H1 (cell line): ENCODE measurements around the gene BGN. TPM values are rescaled to one million over a fixed set of nuclear protein-coding genes. Genes with fewer than 3 reads are reported as not detected.

Source experiments
- CTCF ChIA-PET: fragments of 300-600 bp; sonication (Branson Sonifier 250); formaldehyde crosslinking; loops from one replicate; lab custom pipeline; 2021; ENCODE audit not compliant: partially characterized antibody; lab: Charles Lee
- POLR2A ChIA-PET: fragments of 300-600 bp; sonication (Branson Sonifier 250); formaldehyde crosslinking; loops from one replicate; lab custom pipeline; 2021; ENCODE audit warnings: inconsistent platforms; ENCODE audit not compliant: partially characterized antibody; lab: Charles Lee
- DNase-seq, 2 experiments: peaks; one replicate each; pipeline versions ENCODE4 v3.0.0 to v3.0.0-alpha.2; 2010 to 2022; ENCODE audit warnings: low spot score in 2 of 2, low read depth in 1 of 2, mixed read lengths in 1 of 2
- FAIRE-seq: peaks from 2 replicates; lab custom pipeline; 2011; peaks lifted over from hg19 to GRCh38; lab: Jason Lieb, UNC
- H2AFZ ChIP-seq: 2 replicates; pipeline ENCODE4 v1.8.1; 2012; ENCODE audit warnings: low read length, inconsistent platforms
- H2AK5ac ChIP-seq: 2 replicates; pipeline ENCODE4 v1.6.1; 2013; ENCODE audit warnings: low read depth, low read length
- H2BK120ac ChIP-seq: replicated peaks from 2 replicates; pipeline ENCODE3; 2013; ENCODE audit warnings: low read depth, low read length, inconsistent platforms
- H2BK12ac ChIP-seq: 2 replicates; pipeline ENCODE4 v1.6.1; 2013; ENCODE audit warnings: low read depth, low read length
- H2BK15ac ChIP-seq: 2 replicates; pipeline ENCODE4 v1.6.1; 2013; ENCODE audit warnings: low read length
- H2BK20ac ChIP-seq: 2 replicates; pipeline ENCODE4 v1.6.1; 2013; ENCODE audit warnings: low read length
- H2BK5ac ChIP-seq: 2 replicates; pipeline ENCODE4 v1.6.1; 2013; ENCODE audit warnings: low read depth, low read length
- H3K14ac ChIP-seq: 2 replicates; pipeline ENCODE4 v1.6.1; 2013; ENCODE audit warnings: inconsistent platforms; ENCODE audit not compliant: insufficient read length
- H3K18ac ChIP-seq: 2 replicates; pipeline ENCODE4 v1.6.1; 2013; ENCODE audit warnings: low read length; ENCODE audit errors: extremely low read depth
- H3K23ac ChIP-seq: 2 replicates; pipeline ENCODE4 v1.6.1; 2013; ENCODE audit warnings: inconsistent platforms; ENCODE audit not compliant: insufficient read length
- H3K23me2 ChIP-seq: 2 replicates; pipeline ENCODE4 v1.6.1; 2013; ENCODE audit warnings: low read depth, low read length
- H3K27ac ChIP-seq: 2 replicates; pipeline ENCODE4 v1.6.1; 2011; ENCODE audit warnings: low read depth, low read length, inconsistent platforms
- H3K27me3 ChIP-seq, 4 experiments: replicated peaks in 1 of 4; 1 replicate in 1 of 4; 2 replicates in 3 of 4; pipeline versions ENCODE4 v1.6.1 to v1.8.1; 2011 to 2013; ENCODE audit warnings: low read length in 3 of 4, mild to moderate bottlenecking in 3 of 4, inconsistent platforms in 2 of 4, mixed read lengths in 2 of 4, moderate library complexity in 1 of 4; ENCODE audit not compliant: control insufficient read depth in 3 of 4, insufficient read depth in 3 of 4; ENCODE audit errors: extremely low read depth in 1 of 4
- H3K36me3 ChIP-seq, 4 experiments: 2 replicates each; pipeline versions ENCODE4 v1.6.1 to v1.8.1; 2011 to 2013; ENCODE audit warnings: mild to moderate bottlenecking in 4 of 4, low read length in 3 of 4, moderate library complexity in 2 of 4, control low read depth in 1 of 4, inconsistent platforms in 1 of 4; ENCODE audit not compliant: insufficient read depth in 4 of 4, control insufficient read depth in 2 of 4
- H3K4ac ChIP-seq: replicated peaks from 2 replicates; pipeline ENCODE3; 2013; ENCODE audit warnings: low read length, low read depth, mixed read lengths, inconsistent platforms; ENCODE audit not compliant: insufficient read length
- H3K4me1 ChIP-seq, 4 experiments: replicated peaks in 1 of 4; 1 replicate in 1 of 4; 2 replicates in 3 of 4; pipeline versions ENCODE4 v1.6.1 to v1.8.1; 2011 to 2013; ENCODE audit warnings: low read length in 3 of 4, inconsistent platforms in 2 of 4, mixed read lengths in 1 of 4; ENCODE audit not compliant: insufficient read depth in 4 of 4, control insufficient read depth in 3 of 4
- H3K4me2 ChIP-seq, 2 experiments: 2 replicates each; pipeline versions ENCODE4 v1.6.1 to v1.8.1; 2011 to 2013; ENCODE audit warnings: low read depth in 2 of 2, low read length in 2 of 2, control low read depth in 1 of 2, inconsistent platforms in 1 of 2, mild to moderate bottlenecking in 1 of 2; ENCODE audit not compliant: insufficient read depth in 1 of 2
- H3K4me3 ChIP-seq, 4 experiments: fragments of 200-600, 300-600 bp in 1 of 4; sonication (generic), shearing (Covaris generic), sonication (Bioruptor Twin) in 1 of 4; 2 replicates each; pipeline versions ENCODE4 v1.5.1 to v1.8.1; 2011 to 2016; ENCODE audit warnings: low read length in 4 of 4, low read depth in 3 of 4, control low read depth in 2 of 4, inconsistent platforms in 2 of 4, mild to moderate bottlenecking in 2 of 4, mixed read lengths in 1 of 4, moderate library complexity in 1 of 4; ENCODE audit not compliant: insufficient read depth in 2 of 4; ENCODE audit errors: extremely low read depth in 1 of 4
- H3K56ac ChIP-seq: replicated peaks from 2 replicates; pipeline ENCODE3; 2013; ENCODE audit warnings: low read depth, mild to moderate bottlenecking, mixed read lengths, low read length, inconsistent platforms; ENCODE audit not compliant: insufficient read length
- H3K79me1 ChIP-seq: 2 replicates; pipeline ENCODE4 v1.6.1; 2013; ENCODE audit warnings: low read depth, low read length, control low read depth
- H3K79me2 ChIP-seq, 2 experiments: 2 replicates each; pipeline versions ENCODE4 v1.6.1 to v1.8.1; 2012 to 2013; ENCODE audit warnings: low read length in 2 of 2, mild to moderate bottlenecking in 2 of 2, inconsistent platforms in 1 of 2; ENCODE audit not compliant: insufficient read depth in 2 of 2, control insufficient read depth in 1 of 2
- H3K9ac ChIP-seq, 4 experiments: replicated peaks in 1 of 4; 1 replicate in 1 of 4; 2 replicates in 3 of 4; pipeline versions ENCODE4 v1.6.1 to v1.8.1; 2011 to 2013; ENCODE audit warnings: low read depth in 3 of 4, low read length in 3 of 4, control low read depth in 2 of 4, mild to moderate bottlenecking in 2 of 4, moderate library complexity in 2 of 4, inconsistent platforms in 1 of 4; ENCODE audit errors: extremely low read depth in 1 of 4
- H3K9me3 ChIP-seq, 2 experiments: 2 replicates each; pipeline versions ENCODE4 v1.6.1 to v1.8.1; 2012 to 2013; ENCODE audit warnings: mild to moderate bottlenecking in 2 of 2, moderate library complexity in 2 of 2, control low read depth in 1 of 2, inconsistent platforms in 1 of 2, low read depth in 1 of 2, low read length in 1 of 2, mixed read lengths in 1 of 2; ENCODE audit not compliant: insufficient read depth in 2 of 2
- H4K20me1 ChIP-seq, 2 experiments: replicated peaks in 1 of 2; 2 replicates each; pipeline versions ENCODE3 to v1.8.1; 2011 to 2013; ENCODE audit warnings: inconsistent platforms in 2 of 2, low read length in 2 of 2, mild to moderate bottlenecking in 1 of 2; ENCODE audit not compliant: insufficient read depth in 2 of 2, control insufficient read depth in 1 of 2
- H4K5ac ChIP-seq: 2 replicates; pipeline ENCODE4 v1.6.1; 2013; ENCODE audit warnings: low read length, low read depth, mixed read lengths, inconsistent platforms; ENCODE audit not compliant: insufficient read length
- H4K8ac ChIP-seq: 2 replicates; pipeline ENCODE4 v1.8.0; 2013; ENCODE audit warnings: mild to moderate bottlenecking, moderate library complexity, low read length, inconsistent platforms; ENCODE audit not compliant: insufficient read depth; ENCODE audit errors: extremely low read depth
- H4K91ac ChIP-seq: replicated peaks from 2 replicates; pipeline ENCODE3; 2013; ENCODE audit warnings: low read length, mixed read lengths, inconsistent platforms; ENCODE audit not compliant: insufficient read length
- JUN ChIP-seq: IDR thresholded peaks from 2 replicates; pipeline ENCODE4 v1.6.1; 2011; ENCODE audit warnings: low read depth, mild to moderate bottlenecking, improper control_type of control experiment, low read length
- RBBP5 ChIP-seq: IDR thresholded peaks from 2 replicates; pipeline ENCODE4 v1.7.1; 2012; ENCODE audit warnings: low read depth, mild to moderate bottlenecking, inconsistent platforms, low read length, moderate library complexity, borderline replicate concordance
- SAP30 ChIP-seq: fragments of 300-600 bp; sonication (generic); IDR thresholded peaks from 2 replicates; pipeline ENCODE4 v1.7.1; 2012; ENCODE audit warnings: low read length, moderate library complexity, mild to moderate bottlenecking, inconsistent platforms; ENCODE audit not compliant: insufficient read depth, insufficient replicate concordance
- SIX5 ChIP-seq: IDR thresholded peaks from 2 replicates; pipeline ENCODE4 v1.6.1; 2011; ENCODE audit warnings: mild to moderate bottlenecking, low read depth, low read length
- TAF1 ChIP-seq: IDR thresholded peaks from 2 replicates; pipeline ENCODE4 v1.6.1; 2011; ENCODE audit warnings: mild to moderate bottlenecking, low read depth, low read length
- ZNF274 ChIP-seq: IDR thresholded peaks from 2 replicates; pipeline ENCODE4 v1.7.0; 2012; ENCODE audit warnings: low read length, borderline replicate concordance; ENCODE audit errors: extremely low read depth
- WGBS, 2 experiments: shearing (Covaris generic) in 1 of 2; methylation state at CpG; one replicate each; pipeline versions ENCODE4 v1.1.6 to v1.1.7; 2013 to 2015; ENCODE audit warnings: low lambda C conversion rate in 2 of 2, mixed read lengths in 2 of 2, inconsistent platforms in 1 of 2, low coverage in 1 of 2, missing lambda C conversion rate in 1 of 2; ENCODE audit not compliant: insufficient replicate concordance in 2 of 2, insufficient coverage in 1 of 2, insufficient read length in 1 of 2; ENCODE audit errors: extremely low coverage in 1 of 2, missing lambda C conversion rate in 1 of 2; 5-methylcytosine and 5-hydroxymethylcytosine counted together
- polyA plus RNA-seq, 7 experiments: library from polyadenylated mRNA; depleted of rRNA in 3 of 7; stranded (reverse) in 5 of 7; unstranded in 2 of 7; fragments of >200 nt in 5 of 7; fragments of 200-250 nt in 2 of 7; gene quantifications; 1 replicate in 5 of 7; 2 replicates in 1 of 7; 4 replicates in 1 of 7; pipeline versions ENCODE4 v1.2.1 to v1.2.3, GENCODE V29; 2011 to 2013; ENCODE audit warnings: missing spikeins in 2 of 7, mixed read lengths in 2 of 7
- total RNA-seq: library from RNA; stranded (reverse); fragmentation: NEBNext Ultra II Directional; extraction: Animal tissue kit (Norgen Biotek cat#: 25700); gene quantifications from 2 replicates; pipeline ENCODE4 v1.2.1, GENCODE V29; 2021
- TF ChIP-seq, protein P1 (sequence below): IDR thresholded peaks from 2 replicates; pipeline ENCODE4 v1.6.1; 2011; ENCODE audit warnings: low read length, improper control_type of control experiment

Gene BGN
- total and polyA plus RNA-seq, 2 of the 8 experiments (the other 6 are each of a cell fraction or from before 2014, with no cell fraction given) = 1.8 to 2.4 TPM

- no peak overlapping the region for H2BK12ac ChIP-seq
- H2BK5ac ChIP-seq = no peak overlapping the region
- H2BK15ac ChIP-seq = no peak overlapping the region
- no peak for FAIRE-seq
- H3K27me3 ChIP-seq = peaks cover 5 to 24% (median 18%) of the 10 kb centered on the region in 4 experiments; a peak in 6 of 7 replicates
- no peak overlapping the region for H2BK120ac ChIP-seq
- no peak overlapping the region for H2AK5ac ChIP-seq
- peaks cover 0 to 10% (median 2%) of the 10 kb centered on the region in 4 experiments; a peak in 2 of 7 replicates for H3K4me1 ChIP-seq
- peaks cover 3% of the 10 kb centered on the region; the same call in 1 of the 2 replicates for H3K79me1 ChIP-seq
- no peak overlapping the region for H3K27ac ChIP-seq
- H3K18ac ChIP-seq = no peak overlapping the region
- TF ChIP-seq JUN (no peak), TAF1 (no peak), RBBP5 (no peak), SIX5 (no peak), ZNF274 (no peak), SAP30 (no peak)
- TF ChIP-seq, protein P1, sequence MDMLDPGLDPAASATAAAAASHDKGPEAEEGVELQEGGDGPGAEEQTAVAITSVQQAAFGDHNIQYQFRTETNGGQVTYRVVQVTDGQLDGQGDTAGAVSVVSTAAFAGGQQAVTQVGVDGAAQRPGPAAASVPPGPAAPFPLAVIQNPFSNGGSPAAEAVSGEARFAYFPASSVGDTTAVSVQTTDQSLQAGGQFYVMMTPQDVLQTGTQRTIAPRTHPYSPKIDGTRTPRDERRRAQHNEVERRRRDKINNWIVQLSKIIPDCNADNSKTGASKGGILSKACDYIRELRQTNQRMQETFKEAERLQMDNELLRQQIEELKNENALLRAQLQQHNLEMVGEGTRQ = no peak
- TF ChIP-seq, all 59 proteins: peak for 0
- H3K14ac ChIP-seq = no peak overlapping the region
- H3K4me2 ChIP-seq = no peak overlapping the region
- H2AFZ ChIP-seq = no peak overlapping the region
- H4K8ac ChIP-seq = no peak overlapping the region
- CTCF ChIA-PET = interaction anchor here (0.6 to 7.6 kb wide), 12 partner anchors 8 to 441 kb away, joined by 3 to 84 read pairs (median 8); partner anchors contain the start of gene BGN
- peaks cover 5% of the 10 kb centered on the region; the same call in 1 of the 2 replicates for H3K23me2 ChIP-seq
- no peak overlapping the region for H4K91ac ChIP-seq
- POLR2A ChIA-PET = no interaction called here
- H3K4ac ChIP-seq = no peak overlapping the region
- 77% methylated on average over 4 of the region's 11 CpGs; no CpG with 5 or more reads in 1 of the 2 experiments for WGBS, 2 experiments
- no peak overlapping the region for H3K23ac ChIP-seq
- peaks cover 0 to 4% of the 10 kb centered on the region in 2 experiments; a peak in 1 of 4 replicates for H3K79me2 ChIP-seq
- no peak overlapping the region for H4K5ac ChIP-seq
- no peak overlapping the region for H3K9ac ChIP-seq
- DNase-seq = no peak
- no peak overlapping the region for H3K4me3 ChIP-seq
- H3K56ac ChIP-seq = no peak overlapping the region
- no peaks in the 10 kb centered on the region; a peak in 1 of 8 replicates for H3K36me3 ChIP-seq
- H3K9me3 ChIP-seq = no peaks in the 10 kb centered on the region
- H4K20me1 ChIP-seq = peaks cover 0 to 4% of the 10 kb centered on the region in 2 experiments
- no peak overlapping the region for H2BK20ac ChIP-seq
Measured at GRCh38 chrX:153471663-153472280, 23.0 kb upstream of the BGN start.
